Bronchus fibroblast of lung (primary cell): Measurements from ENCODE around the gene BAAT. TPM values are rescaled to one million over a fixed set of nuclear protein-coding genes. Genes with fewer than 3 reads are reported as not detected.

Experiments used
- total RNA-seq: library from RNA; depleted of rRNA; stranded (reverse); fragments of >200 nt; gene quantifications from 2 replicates; pipeline ENCODE4 v1.2.3, GENCODE V29; 2015

BAAT gene
- total RNA-seq, result under 0.01 TPM in 1 of 2 replicates, not detected in the other

GRCh38 chr9:101384873-101385536, at the start of gene BAAT:
TSS of gene BAAT (minus strand) at chr9:101385006. CDS start at chr9:101371404, 13,602 bp downstream.

DNA sequence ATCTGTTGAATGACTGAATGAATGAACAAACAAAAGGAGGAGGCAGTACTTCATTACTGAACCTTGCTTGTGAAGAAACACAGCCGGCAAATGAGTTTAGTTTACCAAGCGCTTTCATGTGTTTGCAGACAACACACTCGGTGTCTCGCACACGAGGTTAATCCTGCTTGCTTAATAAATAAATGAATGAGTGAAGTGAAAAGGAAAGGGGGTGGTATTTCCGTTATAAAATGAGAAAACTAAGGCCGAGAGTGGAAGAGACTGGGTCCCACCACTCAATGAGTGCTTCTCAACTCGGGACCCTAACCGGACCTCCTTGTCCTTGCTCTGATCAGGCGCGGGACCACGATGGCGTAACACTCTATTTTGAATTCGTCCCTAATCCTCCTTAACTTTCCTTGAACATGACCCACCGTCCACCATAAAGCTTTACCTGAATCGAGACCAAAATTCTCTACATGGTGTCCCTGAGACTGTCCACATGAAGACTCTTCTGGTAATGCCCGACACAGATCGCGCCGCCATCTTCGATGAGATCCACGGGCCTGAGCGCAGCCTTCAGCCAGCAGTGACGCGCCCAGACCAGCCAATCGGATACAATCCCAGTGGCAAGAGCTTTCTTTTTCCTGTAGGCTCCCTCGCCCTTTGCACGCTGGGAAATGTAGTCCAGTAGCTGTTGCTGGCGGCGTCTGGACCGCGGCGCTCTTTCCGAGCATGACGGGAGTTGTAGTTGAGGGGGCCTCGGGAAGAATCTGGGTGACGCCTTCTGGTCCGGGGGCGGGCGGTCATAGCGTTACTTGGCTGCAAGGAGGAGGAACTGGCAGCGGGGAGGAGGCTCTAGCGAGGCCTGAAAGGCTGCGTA, 13.5 kb upstream of the BAAT start, which contains the start of the genes MRPL50 and ZNF189:
Gene MRPL50, minus strand, starts transcription at position 551 of the 862 bp plus-strand sequence. Its CDS starts 26 bp downstream, at position 525.
Gene ZNF189, plus strand, starts transcription at position 784 of the 862 bp plus-strand sequence. CDS start 306 bp downstream, outside the sequence.

Other genes starting within 250 kb of the BAAT start
- 8.6 and 9.1 TPM in 2 replicates for gene MRPL50, start 13.6 kb upstream of the BAAT start, total RNA-seq
- gene ZNF189, start 13.8 kb upstream of the BAAT start, total RNA-seq, result 6.7 and 7.4 TPM in 2 replicates
- not detected in 2 replicates for gene ALDOB, start 50.8 kb upstream of the BAAT start, total RNA-seq
- gene RNF20, start 148.8 kb upstream of the BAAT start, total RNA-seq, result 18.3 and 19.2 TPM in 2 replicates
- gene PPP3R2, start 210.0 kb upstream of the BAAT start, total RNA-seq, result not detected in 2 replicates